HT1080 (cell line): ENCODE measurements around the gene ZEB1. TPM values are rescaled to one million over a fixed set of nuclear protein-coding genes. Genes with fewer than 3 reads are reported as not detected.
"Not testable (repeated sequence)": the region's sequence is repeated elsewhere in the genome, so short reads cannot be mapped to it uniquely, and the experiment has no call there.

ENCODE experiments used
- DNase-seq: peaks from one replicate; pipeline ENCODE4 v3.0.0-alpha.2; 2015; ENCODE audit warnings: low read depth
- total RNA-seq: library from RNA; depleted of rRNA; stranded (reverse); fragments of >200 nt; shearing (Covaris generic); gene quantifications from 2 replicates; pipeline ENCODE4 v1.2.3, GENCODE V29; 2014

ZEB1 gene
- total RNA-seq, 1 experiment from 2014 or later: 35.2 TPM

GRCh38 chr10:31484431-31485135 lies 165.6 kb downstream of the ZEB1 start:
- no peak for DNase-seq

- peak; percentile 49 for DNase-seq
Measured at GRCh38 chr10:31490858-31491504, 172.0 kb downstream of the ZEB1 start.

DNA sequence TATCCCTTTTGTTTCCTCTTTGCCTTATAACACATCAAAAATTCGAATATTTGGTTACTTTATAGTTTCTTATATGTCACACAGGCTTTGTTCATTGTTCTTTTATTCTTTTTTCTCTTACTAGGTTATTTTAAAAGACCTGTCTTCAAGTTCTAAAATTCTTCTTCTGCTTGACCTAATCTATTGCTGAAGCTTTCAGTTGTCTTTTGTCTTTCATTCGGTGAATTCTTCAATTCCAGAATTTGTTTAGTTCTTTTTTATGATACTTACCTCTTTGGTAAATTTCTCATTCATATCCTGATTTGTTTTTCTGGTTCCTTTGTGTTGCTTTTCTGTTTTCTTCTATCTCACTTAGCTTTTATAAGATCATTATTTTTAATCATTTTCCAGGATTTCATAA lies 188.4 kb downstream of the ZEB1 start:
- no peak for DNase-seq

- DNase-seq: peak; percentile 20
Measured at GRCh38 chr10:31508234-31508633, 189.2 kb downstream of the ZEB1 start.

GRCh38 chr10:31508882-31509281 lies 189.9 kb downstream of the ZEB1 start:
- peak; percentile 58 for DNase-seq

DNA sequence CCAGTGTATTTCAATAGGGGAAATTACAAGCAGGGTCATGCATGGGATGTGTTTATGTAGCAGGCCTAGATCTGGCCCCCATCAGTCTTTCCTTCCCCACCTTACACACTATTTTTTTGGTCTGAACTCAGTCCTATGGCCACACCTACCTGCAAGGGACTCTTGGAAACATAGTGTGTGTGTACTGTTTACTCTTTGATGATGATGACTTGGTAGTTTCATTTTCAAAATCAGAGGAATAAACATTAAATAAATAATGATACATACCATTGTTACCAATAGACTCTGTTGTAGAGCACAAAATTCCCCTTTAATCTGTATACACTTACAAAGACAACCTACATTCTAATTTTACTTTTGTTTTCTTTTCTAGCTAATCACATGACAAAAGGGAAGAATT lies 191.0 kb downstream of the ZEB1 start:
- DNase-seq: no peak

- DNase-seq: no peak
Measured at GRCh38 chr10:31515116-31515515, 196.1 kb downstream of the ZEB1 start.

GRCh38 chr10:31515819-31516402 lies 196.9 kb downstream of the ZEB1 start:
- DNase-seq: no peak

- no peak for DNase-seq
Measured at GRCh38 chr10:31520986-31521831, 202.2 kb downstream of the ZEB1 start.

DNA sequence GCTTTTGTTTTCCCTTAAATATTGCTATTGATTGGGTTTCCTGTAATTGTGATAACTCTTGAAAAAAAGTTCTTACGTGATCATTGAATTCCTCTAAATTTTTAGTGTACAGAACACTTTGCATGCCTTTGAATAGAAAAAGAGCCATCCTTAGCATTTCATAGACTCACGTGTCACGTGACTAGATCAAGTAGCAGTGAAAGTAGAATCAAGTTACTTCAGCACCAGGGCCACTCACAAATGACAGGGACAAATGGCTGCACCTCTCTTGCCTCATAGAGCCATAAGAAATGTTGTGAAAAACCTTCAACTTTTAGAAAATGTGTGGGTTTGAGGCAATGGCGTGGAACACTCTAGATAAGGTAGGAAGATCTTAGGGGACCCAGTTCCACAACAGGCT lies 203.8 kb downstream of the ZEB1 start:
- no peak for DNase-seq

GRCh38 chr10:31524460-31524859 lies 205.4 kb downstream of the ZEB1 start:
- DNase-seq: no peak

DNA sequence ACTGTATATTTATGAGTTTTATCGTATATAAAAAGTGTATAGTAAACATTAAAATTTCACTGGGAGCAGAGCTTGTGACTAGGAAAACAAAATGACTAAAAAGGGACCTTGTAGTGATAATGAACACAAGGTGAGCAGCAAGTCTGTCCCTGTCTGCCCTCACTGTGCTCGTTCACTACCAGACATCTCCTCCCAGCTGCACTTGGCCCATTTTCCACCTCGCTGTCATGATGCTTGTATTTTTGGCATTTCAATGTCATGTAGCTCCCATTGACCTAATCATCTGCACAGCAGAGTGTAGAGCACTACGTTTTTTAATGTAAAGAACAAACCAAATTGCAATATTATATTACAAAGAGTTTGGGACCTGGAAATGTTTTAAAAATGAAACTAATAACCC lies 207.2 kb downstream of the ZEB1 start:
- no peak for DNase-seq

GRCh38 chr10:31526681-31527080 lies 207.7 kb downstream of the ZEB1 start:
- peak; percentile 27 for DNase-seq

- no peak for DNase-seq
Measured at GRCh38 chr10:31528831-31529230, 209.8 kb downstream of the ZEB1 start.

DNA sequence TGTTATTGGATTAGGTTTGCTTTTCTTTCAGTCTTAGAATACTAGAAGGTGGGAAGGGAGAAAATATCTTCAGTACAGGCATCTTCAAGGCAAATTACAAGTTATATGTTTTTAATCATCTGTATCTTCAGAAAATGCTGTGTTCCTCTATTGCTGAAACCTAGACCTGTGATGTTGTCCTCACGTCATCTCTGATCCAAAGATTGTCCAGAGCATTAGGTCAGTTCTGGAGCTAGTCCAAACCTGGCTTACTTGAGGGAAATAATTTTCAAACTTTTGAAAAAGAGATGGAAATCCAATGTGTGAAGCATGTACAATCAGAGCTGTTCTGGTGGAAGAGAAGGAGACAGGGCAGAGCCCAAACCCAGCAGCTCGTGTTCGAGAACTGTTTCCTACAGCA lies 217.3 kb downstream of the ZEB1 start:
- no peak for DNase-seq

DNA sequence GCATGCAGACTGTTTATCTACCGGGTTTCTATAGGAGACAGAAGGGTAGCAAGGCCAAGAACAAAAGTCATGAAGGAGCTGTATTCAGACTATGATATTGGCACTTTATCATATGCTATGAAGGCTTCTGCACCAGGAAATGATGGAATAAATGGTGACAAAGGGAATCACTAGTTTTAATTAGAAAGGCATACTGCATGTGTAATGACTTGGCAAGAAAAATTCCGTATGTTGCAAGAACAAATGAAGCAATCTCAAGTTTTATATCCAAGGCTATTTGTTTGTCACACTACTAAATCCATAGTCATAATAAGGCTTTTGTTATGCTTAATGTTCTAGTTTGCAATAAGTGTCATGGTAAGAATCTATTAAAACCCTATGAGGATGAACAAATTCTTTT lies 230.9 kb downstream of the ZEB1 start:
- no peak for DNase-seq

- DNase-seq: peak; percentile 78
Measured at GRCh38 chr10:31554556-31554955, 235.5 kb downstream of the ZEB1 start.

- no peak for DNase-seq
Measured at GRCh38 chr10:31557854-31558253, 238.8 kb downstream of the ZEB1 start.

- DNase-seq: not testable (repeated sequence)
Measured at GRCh38 chr10:31568252-31568861, 249.3 kb downstream of the ZEB1 start.

- no peak for DNase-seq
Measured at GRCh38 chr10:31574577-31574976, 255.6 kb downstream of the ZEB1 start.

DNA sequence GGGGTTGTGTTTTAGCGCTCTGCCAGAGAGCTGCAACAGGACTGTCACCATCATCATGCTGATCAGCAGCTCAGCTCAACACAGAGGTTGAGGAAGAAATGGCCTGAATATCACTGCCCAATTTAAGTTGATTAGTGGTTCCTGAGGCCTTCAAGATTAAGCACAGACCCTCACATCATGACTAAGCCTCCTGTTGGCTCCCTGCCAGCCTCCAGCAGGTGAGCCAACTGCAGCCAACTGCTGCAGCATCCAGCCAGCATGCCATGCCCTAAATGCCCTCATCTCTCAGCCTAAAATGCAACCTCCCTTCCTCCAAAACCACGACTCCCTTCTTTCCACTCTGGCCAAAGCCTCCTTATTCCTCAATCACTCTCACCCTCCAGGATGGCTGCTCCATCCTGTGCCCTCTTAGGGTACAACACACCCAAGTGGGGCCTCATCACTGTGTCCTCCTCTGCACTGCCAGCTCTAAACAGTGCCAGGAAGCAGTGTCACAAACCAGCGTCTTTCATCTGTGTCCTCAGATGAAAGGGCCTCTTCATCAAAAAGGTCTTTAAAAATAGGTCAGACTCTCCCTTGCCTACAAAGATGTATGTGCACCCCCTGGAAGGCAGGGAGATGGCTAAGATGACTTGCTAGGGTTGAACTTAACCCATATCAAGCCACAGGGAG lies 259.3 kb downstream of the ZEB1 start:
- no peak for DNase-seq
